GM23248 (cell line): ENCODE measurements around the gene TMEM203.

Source experiments
- EZH2 ChIP-seq: fragments of 200-600 bp; sonication (generic); IDR thresholded peaks from 2 replicates; pipeline ENCODE4 v1.6.1; 2018; ENCODE audit warnings: antibody characterized with exemption, mild to moderate bottlenecking; ENCODE audit not compliant: insufficient read depth, poor library complexity, severe bottlenecking
- EZH2phosphoT487 ChIP-seq: fragments of 200-600 bp; sonication (generic); IDR thresholded peaks from 2 replicates; pipeline ENCODE4 v1.6.1; 2018; ENCODE audit warnings: antibody characterized with exemption, moderate library complexity, mild to moderate bottlenecking, low read depth; ENCODE audit not compliant: insufficient read depth

DNA sequence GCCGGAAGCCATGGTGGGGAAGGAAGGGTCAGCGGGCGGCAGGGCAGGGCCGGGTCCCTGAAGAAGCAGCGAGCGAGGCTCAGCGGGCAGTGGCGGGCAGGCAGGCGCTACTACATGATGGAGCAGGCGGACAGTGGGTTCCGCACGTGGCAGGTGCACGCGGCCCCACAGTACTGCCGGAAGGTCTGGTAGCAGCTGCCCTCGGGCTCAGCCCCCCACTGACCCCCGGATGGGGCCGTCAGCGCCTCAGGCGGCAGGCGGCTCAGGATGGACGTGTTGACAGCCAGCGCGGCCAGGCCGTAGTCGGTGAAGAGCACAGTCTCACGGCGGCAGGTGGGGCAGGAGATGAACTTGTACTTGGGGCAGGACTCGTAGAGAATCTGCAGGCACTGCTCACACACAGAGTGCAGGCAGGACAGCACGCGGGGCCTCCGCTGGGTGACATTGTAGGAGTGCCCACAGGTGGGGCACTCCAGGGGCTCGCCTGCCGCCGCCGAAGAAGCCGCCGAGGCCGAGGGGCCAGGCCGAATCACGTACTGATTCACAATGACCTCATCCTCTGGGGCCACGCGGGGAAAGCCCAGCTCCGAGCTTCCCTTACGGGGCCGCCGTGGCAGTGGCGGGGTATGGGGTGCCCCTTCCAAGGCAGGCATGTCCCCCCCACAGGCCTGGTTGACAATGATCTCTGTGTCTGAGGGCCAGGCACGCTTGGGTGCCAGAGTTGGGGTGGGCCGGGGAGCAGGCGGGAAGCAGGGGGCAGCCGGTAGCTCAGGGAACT is 15.1 kb upstream of the TMEM203 start:
- TF ChIP-seq EZH2phosphoT487 = no peak
- TF ChIP-seq EZH2 = no peak
